Esophagus mucosa (tissue), 1 donor: ENCODE data around the gene FKTN. TPM values are rescaled to one million over a fixed set of nuclear protein-coding genes. Genes with fewer than 3 reads are reported as not detected.

ENCODE experiments used
- ATAC-seq: fragments of 200-7000 bp; cut with Tn5 transposase; one replicate; pipeline ENCODE4 v1.9.1; 2020
- total RNA-seq: library from RNA; stranded (reverse); gene quantifications from one replicate; pipeline ENCODE4 v1.2.4, GENCODE V29; 2023
- donor health status: DM: yes; HTN: yes; CAD: no.

The FKTN gene
- total RNA-seq, 1 donor from 2014 or later, result 12.3 TPM

GRCh38 chr9:105633411-105633810, 75.5 kb downstream of the FKTN start:
- ATAC-seq, result no peak

DNA sequence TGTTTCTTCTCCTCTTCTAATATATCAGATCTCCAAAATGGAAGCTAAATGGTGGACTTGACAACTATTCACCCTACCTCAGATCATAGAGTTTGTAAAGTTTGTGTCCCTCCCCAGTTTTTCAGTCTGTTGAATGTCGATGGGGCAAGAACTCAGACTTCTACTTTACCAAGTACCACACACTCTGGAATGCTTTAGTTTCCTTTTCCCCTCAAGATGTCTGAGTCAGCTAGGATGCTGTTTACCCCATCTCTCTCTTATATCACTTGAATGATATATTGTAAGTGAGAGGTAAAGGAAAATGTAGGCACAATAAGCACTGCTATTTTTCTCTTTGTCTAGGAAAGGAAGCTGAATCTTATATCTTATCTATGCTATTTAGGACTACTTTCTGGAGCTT, 78.4 kb downstream of the FKTN start:
- no peak for ATAC-seq

GRCh38 chr9:105637787-105638395, 80.0 kb downstream of the FKTN start:
- ATAC-seq, result no peak

GRCh38 chr9:105639936-105640335, 82.0 kb downstream of the FKTN start:
- ATAC-seq, result no peak

DNA sequence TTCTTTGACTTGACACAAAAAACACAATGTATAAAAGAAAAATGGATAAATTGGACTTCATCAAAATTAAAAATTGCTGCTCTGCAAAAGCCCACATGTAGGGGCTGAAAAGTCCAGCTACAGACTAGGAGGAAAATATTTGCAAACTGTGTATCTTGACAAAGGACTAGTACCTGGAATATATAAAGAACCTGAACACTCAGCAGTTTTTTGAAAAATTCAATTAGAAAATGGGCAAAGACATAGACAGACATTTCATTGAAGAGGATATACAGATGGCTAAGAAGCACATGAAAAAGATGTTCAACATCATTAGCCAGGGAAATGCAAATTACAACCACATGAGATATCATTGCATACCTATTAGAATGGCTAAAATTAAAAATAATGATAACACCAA, 85.9 kb downstream of the FKTN start:
- ATAC-seq, result no peak

DNA sequence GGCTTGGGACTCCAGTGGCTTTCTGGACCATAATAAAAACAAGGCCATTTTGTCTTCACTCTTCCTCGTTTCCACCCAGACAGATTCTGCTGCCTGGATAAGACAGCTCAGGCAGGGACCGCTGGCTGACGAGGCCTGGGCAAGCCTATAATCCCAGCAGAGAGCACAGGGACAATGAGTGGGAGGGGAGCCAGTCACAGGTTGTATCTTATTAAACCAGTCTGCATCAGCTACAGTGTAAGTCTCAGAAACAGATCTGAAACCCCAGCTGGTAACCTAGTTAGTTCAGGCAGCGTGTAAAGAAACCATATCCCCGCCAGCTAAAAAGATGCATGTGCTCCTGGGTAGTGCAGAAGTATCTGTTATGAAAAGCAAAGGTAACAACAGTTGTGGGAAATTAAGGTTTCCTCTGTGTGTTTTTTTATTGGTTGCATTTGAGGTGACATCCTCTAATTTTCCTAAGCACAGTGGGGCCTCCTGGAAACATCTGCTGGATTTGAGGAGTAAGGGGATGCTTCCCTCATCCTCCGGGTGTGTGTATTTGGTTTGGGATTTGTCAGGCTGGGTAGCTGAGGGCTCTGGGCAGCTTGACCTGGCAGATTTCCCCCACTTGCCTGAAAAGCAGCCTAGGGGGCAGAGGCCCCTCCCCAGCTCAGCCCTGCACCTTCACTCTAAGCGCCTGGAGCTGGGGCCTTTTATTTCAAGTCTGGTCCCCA, 89.1 kb downstream of the FKTN start:
- no peak for ATAC-seq

DNA sequence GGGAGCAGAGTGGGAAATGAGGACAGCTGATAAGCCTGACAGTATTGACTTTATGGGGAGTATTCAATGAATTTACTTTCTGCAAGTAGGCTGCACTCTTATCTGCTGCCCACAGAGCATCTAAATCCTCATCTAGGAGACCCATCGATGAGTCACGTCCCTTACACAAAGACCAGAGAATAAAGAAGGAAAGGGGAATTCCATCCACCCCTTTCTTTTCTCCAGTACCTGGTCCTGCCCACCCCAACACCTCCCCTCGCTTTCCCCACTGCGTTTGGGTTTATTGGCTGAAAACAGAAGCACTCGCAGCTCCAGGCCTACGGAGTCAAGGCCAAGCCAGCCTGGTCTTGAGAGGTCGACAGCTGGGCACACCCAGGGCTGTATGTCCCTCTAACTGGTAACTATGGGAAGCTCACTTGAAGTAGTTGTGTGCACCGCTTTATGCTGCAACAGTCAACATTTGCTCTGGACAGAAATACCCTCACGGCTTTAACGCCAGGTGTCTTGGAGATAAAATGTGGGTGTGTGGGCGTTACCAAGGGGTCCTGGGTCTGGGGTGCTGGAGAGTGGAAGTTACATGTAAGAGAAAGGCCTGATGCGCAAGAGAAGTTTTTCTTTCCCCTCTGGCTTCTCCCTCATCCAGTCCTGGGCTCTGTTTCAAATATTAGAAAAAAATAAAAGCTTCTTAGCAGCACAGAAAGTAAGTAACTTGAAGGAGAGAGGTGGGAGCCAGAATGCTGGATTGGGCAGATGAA, 89.8 kb downstream of the FKTN start:
- no peak for ATAC-seq

DNA sequence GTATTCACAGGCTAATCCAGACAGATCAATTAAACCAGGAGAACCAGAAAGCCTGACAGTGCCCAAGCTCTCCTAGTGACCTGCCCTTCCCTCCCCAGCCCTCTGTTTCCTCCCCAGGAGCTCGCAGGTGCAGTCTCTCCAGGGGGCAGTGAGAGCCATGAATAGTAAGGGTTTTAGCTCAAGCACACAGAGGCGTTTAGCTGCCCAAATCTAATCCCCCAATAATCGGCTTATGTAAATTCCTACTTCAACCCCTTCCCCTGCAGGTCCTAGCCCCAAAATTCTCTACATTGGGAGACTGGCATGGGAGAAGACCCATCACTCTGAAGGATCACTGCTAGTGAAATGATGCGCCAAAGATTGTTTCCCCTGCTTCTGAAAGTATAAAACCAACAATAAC, 93.9 kb downstream of the FKTN start:
- ATAC-seq, result no peak

- ATAC-seq, result peak; percentile 57
Observed at GRCh38 chr9:105656131-105656921, 98.4 kb downstream of the FKTN start.

DNA sequence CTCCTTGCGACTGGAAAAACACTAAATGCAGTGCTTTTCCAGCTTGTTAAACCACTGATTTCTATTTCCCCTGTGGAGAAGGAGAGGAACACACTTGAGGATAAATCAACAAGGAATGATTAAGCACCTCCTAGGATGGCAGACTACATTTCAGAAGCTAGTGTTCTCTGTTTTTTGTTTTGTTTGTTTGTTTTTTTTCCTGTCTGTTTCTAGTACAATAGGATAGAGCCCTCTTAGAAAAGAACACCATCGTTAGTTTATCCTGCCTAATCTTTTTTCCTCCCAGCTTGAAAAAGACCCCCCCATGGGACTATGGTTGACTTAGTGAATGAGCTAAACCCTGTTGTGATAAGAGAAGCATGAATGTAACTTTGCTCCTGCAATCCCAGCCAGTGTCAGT, 100.4 kb downstream of the FKTN start:
- no peak for ATAC-seq

- no peak for ATAC-seq
Observed at GRCh38 chr9:105661011-105661410, 103.1 kb downstream of the FKTN start.

DNA sequence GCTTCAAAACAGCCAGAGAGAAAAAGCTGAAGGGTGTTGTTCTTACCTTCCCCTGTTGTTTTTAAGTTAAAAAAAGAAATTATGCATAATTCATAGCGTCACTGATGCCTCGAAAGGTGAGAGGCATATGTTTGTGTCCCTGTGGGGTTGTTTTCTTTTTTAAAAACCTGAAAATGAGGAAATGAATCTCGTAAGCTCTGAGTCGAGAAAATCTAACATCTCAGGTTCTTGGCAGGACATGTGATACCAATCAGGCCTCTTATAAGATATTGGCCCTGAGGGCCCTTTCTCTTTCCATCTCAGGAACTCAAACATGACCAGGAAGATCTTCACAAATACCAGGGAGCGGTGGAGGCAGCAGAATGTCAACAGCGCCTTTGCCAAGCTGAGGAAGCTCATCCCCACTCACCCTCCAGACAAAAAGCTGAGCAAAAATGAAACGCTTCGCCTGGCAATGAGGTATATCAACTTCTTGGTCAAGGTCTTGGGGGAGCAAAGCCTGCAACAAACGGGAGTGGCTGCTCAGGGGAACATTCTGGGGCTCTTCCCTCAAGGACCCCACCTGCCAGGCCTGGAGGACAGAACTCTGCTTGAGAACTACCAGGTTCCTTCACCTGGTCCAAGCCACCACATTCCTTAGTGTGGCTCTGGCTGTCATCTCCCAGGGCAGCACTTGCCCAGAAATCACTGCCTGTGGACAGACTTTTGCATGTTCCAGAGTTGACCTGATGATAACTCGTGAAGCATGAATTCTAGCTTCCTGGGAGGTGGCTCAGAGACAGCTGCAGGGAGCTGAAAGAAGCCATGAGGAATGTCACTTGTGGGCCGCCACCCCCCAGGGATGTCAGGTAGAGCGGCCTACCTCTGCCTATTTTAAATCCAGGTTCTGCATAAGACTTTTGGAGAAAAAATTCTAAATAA, 104.5 kb downstream of the FKTN start, which contains the start of gene TAL2:
TAL2 (plus strand) TSS at position 274 of the 921 bp plus-strand sequence; CDS start at position 314, 40 bp downstream.
- no peak for ATAC-seq

DNA sequence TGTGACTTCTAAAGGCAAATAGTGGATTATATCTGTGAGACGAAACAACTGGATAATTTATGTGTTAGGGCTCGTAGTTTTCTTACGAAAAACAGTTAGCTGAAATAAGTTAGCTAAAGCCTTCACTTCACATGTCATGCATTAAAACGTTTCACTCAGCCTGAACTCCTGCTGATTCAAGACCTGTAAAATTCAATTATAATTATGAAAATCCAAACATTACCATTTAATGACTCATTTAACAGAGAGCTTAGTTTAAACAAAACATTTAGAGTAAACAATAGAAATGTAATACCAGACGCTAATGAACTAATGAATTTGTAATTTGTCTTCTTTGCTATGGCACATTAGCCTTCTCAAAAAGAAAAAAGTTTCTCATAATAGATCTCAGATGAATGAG, 106.0 kb downstream of the FKTN start:
- no peak for ATAC-seq

GRCh38 chr9:105667867-105668266, 109.9 kb downstream of the FKTN start:
- no peak for ATAC-seq

DNA sequence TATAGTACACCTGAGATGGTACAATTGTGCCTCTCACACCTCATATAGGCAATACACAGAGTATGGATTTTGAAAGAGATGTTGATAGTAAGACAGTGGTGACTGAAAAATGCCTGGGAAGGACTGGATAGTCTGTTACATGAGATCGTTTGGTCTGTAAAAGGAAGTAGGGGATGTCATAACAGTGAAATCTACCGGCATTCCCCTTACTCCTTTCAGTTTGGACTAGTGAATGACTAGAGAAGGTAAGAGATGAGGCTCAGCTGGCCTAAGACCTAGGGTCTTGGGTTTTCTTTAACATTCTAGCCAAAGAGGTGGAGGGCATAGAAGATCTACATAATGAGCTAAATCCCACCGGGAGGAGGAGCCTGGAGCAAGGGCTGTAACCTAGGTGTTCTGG, 112.4 kb downstream of the FKTN start:
- ATAC-seq, result no peak

DNA sequence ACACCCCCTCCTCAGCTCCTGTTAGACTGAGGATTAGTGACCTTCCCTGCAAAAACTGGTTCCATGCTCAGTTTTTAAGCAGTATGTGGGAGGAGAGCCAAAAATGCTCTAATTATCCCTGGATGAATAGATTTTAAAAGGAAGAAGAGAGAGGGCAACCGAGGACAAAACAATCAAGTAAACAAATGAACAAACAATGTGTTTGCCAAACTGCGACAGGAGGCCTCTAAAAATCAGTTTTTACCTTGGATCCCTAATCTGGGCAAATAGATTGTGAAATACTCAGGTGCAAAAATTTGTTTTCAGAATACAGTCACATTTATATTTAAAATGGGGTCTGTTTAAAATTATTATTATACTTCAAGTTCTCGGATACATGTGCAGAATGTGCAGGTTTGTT, 112.8 kb downstream of the FKTN start:
- ATAC-seq, result no peak

DNA sequence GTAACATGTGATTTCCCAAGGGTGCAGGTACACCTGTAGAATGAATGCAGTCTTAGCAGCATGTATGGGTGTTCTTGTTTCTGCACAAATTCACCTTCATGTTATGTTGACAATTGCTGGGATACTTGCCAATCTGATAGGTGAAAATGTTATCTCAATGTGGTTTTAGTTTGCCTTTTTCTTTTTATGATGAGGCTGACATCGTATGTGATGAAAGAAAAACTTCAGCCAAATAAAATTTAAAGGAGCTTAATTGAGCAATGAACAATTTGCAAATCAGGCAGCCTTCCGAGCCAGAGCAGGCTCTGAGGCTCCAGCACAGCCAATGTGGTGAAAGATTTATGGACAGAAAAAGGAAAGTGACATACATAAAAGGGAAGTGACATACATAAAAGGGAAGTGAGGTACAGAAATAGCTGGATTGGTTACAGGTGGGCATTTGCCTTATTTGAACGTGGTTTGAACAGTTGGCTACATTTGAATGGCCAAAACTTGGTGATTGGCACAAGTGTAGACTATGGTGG, 114.8 kb downstream of the FKTN start:
- ATAC-seq, result no peak

DNA sequence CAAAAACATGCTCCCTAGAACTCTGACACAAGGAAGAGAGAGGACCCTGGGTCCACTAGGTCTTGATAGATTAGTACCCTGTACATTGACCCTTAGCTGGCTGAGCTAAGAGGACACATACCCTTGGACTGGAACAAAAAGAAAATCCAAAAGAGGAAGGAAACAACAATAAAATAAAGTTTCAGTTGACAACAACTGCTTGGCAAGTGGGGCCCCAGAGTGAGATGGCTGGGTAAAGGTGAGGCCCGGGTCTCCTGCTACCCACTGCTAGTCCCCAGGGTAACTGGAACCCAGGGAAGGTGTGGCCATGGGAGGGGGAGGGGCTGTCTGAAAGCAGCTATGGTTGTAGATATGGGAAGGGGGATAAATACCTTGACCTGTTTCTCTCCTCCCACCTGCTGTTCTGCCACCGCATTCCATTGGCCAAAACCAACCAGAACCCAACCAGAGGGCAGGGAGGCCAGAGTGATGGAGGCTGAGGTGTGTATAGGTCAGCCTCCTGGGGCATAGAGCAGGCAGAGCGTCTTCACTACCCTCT, 116.0 kb downstream of the FKTN start:
- ATAC-seq, result no peak

GRCh38 chr9:105676351-105676923, 118.5 kb downstream of the FKTN start:
- no peak for ATAC-seq

- ATAC-seq, result no peak
Observed at GRCh38 chr9:105678163-105678562, 120.2 kb downstream of the FKTN start.

DNA sequence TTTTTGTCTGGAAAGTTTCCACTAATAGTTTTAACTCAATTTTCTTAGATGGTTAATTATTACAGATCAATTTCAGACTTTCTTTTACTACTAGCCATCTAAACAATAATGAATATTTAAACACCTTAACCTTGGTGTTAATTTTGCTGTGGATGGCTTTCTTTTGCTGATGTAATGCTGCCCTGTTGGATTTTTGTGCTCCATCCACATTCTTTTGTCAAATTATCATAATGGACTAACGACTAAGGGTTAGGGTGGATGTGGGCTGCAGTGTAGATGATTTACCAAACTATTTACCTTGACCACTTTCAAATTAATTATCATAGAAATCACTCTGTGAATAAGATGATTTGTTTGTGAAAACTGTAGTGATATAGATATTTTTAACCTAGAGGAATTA, 120.8 kb downstream of the FKTN start:
- no peak for ATAC-seq
